HG02610 (cell line): ENCODE measurements around the gene BMPER.

ENCODE experiments used
- ATAC-seq: cut with Tn5 transposase; IDR thresholded peaks from one replicate; pipeline ENCODE4 v1.9.1; 2021; ENCODE audit warnings: mild to moderate bottlenecking, moderate library complexity; ENCODE audit not compliant: unreplicated experiment

Gene BMPER

DNA sequence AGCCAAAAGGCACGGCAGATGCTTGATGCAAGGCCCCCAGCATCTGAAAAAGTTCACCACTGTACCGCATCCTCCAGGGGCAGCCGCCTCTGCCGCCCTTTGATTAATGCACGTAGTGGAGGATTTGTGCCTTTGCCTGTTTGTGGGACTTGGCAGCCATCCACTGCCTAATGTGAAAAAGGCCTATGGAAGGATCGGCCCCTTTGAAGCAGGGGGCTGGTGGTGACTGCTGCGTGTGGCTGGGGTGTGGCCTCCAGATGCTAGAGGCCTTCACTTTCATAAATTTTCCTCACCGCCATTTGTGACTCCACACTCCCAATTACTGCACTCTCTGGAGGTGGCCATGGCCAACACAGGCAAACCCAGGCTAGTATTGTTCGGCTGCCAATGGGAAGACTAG lies 226.0 kb downstream of the BMPER start:
- ATAC-seq: no peak

DNA sequence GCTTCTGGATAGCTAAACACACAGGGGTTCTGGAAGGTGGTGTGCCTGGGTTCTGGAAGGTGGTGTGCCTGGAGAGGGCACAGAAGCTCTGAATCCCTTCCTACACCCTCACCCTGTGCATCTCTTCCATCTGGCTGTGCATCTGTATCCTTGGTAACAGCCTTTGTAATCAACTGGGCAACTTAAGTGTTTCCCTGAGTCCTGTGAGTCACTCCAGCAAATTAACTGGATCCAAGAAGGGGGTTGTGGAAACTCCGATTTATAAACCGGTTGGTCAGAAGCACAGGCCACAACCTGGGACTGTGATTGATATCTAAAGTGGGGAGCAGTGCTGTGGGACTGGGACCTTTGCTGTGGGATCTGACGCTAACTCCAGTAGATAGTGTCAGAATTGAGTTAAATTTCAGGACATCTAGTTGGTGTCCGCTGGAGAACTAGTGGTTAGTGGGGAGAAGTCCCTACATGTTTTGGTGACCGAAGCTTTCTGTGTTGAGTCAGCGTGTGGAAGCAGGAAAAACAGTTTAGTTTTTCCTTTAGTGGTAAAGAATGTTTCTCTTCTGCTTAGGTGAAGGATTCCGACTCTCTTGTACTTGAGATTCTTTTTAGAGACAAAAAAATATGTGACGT lies 228.1 kb downstream of the BMPER start:
- ATAC-seq: no peak

DNA sequence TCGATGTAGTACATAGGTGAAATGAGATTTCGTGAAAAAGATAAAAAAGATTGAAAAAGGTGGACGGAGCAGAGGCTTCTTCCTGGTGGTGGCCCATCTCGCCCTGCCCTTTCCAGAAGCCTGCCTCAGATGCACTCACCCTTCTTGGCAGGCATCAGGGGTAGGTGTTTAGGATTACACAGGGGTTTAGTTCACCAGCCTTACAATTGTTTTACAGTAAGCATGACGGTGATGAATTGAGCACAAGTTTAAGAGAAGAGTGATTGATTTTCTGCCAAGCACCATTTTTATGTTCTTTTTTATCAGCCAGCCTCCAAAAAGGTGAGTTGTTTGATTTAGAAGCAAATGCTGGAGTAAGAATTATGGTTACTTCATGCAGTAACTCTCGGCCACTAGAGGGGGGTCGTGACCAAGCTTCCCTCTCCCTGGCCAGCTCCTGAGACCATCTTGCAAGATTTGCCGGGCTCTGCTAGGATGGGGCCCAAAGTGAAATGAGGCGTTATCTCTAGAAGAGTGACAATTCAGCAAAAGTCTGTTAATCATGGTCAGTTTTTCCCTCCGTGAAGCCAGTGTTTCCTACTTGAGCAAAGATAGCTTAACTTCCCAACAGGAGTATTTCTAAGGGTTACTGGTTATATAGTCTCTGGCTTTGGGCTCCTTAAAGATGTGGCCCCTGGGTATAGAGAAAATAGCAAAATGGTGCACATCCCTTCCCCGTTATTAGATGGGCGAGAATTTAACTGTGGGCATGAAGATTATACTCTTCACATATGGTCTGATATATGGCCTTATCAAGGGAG lies 228.8 kb downstream of the BMPER start:
- no peak for ATAC-seq

DNA sequence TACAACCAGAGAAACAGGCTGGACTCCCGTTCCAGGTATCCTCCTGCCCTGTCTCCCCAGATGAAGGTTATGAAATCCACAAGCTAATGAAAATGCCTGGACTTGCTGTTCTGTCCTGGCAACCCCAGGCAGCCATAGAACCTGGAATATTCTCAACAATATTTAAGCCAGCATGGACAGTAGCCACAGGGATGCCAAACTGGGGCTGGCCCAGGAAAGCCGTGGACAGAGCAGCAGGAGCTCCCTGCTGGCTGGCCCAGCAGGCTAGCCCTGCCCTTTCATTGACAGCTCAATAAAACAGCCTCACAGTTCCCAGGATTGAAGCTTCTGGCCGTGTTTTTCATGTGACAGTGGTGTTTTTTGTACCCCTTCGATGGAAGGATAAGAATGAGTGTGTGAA lies 230.6 kb downstream of the BMPER start:
- ATAC-seq: no peak

DNA sequence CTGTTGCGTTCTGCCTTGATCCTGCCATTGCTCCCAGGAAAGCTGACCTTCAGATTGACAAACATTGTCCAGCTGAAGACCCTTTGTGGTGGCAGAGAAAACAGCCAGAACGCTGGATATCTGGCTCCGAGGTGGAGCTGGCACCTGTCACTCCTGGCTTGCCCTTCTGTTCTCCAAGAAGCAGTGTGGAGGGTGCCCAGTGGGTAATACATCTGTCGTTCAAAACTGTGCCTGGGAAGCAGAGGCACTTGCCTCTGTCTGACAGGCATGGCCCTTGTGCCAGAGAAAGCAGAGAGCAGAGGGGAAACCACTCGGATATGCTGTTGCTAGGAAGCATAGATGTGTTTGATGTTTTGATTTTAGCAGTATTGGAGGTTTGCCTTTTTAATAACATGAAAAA lies 231.4 kb downstream of the BMPER start:
- ATAC-seq: no peak

DNA sequence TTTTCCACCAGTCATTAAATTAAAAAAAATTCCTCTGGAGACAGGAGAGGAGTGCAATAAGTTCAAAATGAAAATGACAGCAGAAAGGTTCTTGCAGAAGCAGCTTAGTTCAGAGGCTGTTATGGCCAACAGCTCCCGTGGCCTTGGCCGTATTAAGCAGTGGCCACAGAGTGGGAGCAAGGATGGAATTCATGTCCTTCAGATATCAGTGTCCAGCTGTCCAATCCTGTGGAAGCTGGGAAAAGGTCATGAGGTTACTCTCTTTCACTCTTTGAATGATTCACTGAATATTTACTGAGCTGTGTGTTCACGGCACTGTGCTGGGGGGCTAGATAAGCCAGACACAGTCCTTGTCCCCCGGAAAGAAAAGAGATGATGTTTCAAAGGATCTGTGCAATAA lies 231.8 kb downstream of the BMPER start:
- no peak for ATAC-seq

DNA sequence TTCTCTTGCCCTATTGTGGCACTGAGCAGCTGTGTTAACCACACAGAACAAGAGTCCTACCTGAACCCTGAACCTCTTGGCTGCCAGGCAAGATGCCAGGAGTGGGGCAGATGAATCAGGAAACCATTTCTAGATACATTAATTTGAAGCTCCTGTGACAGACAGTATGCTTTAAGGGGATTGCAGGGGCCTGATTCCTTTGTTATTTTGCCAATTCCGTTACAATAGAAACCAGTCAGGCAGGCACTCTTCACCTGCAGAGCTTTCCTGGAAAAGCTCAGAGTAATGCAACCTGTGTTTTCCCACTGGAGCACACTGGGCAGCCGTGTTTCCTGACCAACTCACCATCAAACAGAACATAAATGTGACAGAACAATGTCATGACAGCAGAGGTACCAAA lies 233.1 kb downstream of the BMPER start:
- no peak for ATAC-seq

DNA sequence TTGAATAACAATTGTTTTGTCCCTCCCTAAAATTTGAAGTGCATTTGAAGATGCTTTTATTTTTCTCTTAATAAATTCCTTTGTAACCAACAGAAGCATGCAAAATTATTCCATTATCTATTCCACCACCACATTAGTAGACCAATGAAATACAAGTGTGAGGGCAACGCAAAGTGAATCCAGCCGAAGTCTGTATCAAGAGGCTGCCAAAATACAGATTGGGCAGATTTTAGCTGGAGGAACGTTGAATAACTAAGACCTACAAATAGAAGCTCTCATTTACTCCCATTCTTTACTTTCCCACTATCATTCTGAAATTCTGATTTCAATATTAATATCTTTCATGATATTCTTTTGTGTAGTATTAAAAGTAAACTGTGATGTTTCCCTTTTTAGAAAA lies 233.7 kb downstream of the BMPER start:
- no peak for ATAC-seq

DNA sequence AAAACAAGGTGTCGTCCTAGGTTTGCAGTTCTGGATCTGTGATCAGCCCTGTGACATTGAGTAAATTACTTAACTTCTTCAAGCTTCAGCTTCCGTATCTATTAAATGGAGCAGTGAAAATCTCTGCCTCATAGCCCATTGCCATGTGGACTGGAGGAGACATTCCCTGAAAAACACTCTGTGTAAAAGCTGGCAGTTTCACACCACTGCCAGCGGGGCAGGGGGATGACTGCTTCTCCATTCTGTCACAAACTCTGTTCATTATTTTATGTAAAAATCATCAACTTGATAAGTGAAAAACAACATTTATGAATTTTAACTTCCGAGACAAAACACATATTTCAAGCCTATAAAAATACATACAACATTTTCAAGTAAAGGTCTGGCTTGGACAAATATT lies 234.7 kb downstream of the BMPER start:
- ATAC-seq: no peak

DNA sequence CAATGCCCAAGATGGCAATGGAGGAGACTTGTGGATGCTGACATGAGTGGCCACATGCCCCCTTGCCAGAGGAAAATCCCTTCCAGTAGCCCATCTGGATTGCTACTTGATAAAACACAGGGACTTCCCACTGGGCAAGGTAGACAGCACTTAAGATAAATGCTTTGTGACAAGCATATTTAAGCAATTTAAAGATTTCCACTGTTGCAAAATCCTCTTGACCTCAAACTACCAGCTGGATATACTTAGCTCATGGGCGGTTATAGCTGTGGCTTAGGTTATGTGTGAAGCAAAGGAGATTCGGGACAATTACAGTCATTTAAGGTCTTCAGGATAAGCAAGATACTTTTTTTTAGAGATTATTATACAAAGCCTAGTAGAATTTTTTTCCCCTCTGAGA lies 238.1 kb downstream of the BMPER start:
- no peak for ATAC-seq

DNA sequence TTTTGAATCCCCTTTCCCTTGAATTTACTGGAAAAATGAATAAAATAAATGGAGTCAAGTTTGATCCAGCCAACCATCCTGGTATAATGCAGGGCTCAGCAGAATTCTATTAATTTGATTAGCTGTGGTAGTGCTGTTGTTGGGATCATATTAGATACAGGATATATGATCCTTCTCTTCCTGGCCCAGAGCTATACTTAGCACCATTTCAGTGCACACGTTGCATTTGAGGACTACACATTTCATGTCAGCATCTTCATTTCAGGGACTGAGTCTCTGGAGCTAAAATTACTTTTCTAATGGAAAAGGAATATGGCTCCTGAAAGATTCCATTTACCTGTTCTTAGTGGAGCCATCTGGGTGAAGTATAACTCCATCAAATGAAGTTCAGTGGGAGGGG lies 240.3 kb downstream of the BMPER start:
- no peak for ATAC-seq

DNA sequence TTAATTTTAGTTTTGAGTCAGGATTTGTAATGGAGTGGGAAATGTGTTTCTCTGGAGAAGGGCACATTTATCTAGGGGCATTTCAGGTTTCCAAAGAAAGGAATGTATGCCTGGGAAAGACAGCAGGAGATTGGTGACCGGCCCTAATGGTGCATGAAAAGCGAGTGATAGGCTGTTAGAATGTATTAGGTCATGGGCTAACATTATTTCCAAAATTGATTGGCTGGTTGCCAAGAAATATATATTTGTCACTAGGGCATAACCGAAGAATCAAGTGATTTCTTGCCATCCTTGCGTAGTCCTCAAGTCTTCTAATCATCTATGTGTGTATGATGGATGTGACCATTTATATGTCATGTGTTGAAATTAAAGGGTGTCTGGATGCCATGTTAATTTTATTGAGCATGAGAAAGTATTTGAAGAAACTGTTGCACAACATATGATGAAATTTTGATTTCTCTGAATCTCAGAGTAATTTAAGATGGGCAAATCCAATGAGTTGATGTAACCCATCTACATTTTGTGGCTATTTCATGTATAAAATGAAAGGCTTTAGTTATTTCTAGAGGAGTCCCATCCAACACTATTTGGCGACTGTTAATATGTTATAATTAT lies 248.4 kb downstream of the BMPER start:
- ATAC-seq: no peak

DNA sequence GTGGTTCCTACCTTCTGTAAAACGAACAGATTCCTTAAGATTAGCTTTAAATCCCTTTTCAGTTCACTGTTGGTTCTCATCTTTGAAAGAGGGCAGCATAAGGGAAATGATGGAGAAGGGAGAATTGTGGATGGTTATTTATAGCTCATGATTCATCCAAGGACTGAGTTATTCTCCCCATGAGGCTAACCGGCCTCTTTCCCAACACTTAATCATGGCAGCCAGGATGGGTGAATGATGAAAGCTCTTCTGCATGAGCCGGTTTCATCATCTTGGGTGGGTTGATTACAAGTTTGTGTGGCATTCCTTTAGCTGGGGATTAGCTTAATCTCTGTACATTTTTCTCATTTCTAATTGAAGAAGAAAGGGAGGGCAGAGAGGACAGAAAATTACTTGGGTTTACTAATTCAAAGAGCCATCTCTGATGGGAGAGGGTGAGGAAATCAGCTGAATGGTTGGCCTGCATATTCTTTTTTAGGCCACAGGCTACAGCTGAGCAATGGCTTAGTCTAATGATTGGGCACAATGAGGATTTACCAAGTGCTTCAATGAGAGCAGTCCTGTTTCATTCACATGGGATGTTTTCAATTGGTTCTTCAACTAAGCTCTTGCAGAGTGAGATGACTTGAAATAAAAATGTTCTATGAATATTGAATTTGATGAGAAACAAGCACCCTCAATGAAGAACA lies 250.0 kb downstream of the BMPER start:
- ATAC-seq: no peak

DNA sequence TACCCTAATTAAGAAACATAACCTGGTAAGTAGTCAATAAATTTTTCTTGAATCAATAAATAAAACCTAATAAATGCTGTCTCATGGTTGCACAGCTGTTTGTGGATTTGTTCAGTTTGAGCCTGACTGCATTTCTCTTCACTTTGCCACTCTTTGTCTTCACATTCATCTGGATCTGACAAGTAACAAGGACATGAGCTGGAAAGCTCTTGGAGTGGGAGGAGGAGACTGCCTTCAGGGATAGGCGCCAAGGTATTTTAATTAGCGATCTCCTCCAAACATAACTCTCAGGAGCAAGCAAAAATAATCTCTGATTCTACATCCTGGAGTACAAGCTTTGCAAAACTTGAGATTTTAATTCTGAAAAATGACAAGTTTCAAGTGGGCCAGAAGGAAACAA lies 251.0 kb downstream of the BMPER start:
- ATAC-seq: no peak

DNA sequence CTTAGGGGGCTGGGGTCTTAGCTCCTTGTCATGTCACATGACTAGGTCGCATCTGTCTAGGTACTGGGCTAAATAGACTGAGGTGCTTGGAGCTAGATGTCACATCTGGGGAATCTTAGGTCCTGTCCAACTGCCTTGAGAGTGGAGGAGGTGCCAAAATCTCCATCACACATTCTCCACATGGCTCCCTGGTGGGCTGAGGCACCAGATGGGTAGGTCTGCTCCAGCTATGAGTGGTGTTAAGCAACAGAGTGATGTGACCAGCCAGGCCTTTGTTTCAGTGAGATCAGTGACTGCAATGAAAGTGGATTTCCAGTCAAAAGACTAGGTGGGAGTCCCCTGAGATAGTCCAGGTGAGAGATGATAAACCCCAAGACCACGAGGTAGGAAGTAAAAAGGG lies 251.8 kb downstream of the BMPER start:
- no peak for ATAC-seq

DNA sequence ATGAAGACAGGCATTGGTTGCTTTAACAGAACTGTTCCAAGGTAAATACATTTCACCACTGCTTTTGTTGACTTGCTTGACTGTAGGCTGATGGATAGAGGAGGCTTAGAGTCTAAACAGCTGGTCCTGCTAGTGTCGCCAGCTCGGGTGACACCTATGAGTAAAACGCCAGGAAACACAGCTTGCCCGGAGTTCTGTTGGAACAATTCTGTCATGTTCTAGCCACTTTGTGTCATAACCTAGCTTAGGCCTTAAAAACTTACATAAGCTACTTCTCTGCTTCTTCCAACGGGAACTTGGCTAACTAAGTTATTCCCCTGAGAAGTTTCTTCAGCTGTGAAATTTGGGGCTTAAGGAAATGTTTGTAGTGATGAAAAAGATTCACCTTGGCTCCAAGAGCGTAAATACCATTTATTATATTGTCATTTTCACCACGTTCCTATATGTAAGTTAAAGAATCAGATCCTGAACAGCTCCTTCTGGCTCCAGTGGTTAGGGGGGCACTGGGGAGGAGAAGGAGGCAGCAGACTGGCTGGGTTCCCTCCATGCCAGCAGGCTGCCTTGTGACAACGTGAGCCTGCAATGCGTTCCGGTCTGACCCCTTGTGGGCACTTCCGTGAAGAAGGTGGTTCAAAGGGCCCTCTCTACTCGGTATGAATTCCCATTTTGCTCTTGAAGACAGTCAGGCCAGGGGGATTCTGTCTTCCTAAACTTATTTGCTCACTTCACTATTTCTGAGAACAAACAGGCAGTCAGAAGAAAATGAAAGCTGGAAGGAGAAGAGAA lies 253.2 kb downstream of the BMPER start:
- no peak for ATAC-seq

DNA sequence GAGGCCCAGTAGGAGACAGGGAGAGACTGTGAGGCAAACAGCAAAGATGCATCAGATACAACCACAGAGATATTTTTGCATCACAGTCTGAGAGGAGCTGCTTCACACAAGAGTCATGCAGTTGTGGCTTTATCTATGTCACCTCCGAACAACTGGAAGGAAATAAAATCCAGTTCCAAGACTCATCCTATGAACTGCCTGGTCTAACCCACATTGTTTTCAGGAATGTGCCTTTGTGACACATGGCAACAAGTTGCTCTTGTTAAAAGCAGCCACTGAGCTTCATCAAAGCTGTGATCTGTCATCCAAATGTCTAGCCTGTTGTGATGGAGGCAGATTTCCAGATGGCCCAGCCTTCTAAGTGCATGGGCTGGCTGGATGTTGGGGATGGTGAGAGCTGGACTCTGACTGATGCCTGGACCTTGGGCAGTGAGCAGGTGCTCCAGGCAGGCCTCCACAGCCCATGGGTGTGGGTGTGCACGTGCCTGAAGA lies 255.0 kb downstream of the BMPER start:
- ATAC-seq: no peak

DNA sequence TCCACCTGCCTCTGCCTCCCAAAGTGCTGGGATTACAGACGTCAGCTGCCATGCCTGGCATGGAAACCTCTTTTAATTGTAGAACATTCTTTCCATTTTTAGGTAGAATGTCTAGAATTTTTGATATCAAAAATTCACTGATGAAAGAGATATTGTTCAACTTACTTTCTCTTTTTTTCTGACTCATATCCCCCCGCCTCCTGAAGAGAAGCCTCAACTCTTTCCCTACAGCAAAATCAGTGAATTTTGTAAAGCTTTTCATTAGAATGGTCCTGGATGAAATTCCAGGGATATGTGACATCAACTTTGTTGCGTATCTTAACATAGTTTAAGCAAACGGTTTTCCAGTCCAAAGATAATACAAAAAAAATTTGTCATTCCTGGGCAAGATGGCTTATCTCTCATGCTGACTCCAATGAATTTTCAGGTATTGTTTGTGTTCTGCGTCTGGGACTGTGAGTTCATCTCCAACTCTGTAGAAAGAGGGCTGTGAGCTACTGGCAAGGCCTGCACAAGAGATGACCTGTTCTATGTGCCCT lies 256.8 kb downstream of the BMPER start:
- ATAC-seq: no peak

DNA sequence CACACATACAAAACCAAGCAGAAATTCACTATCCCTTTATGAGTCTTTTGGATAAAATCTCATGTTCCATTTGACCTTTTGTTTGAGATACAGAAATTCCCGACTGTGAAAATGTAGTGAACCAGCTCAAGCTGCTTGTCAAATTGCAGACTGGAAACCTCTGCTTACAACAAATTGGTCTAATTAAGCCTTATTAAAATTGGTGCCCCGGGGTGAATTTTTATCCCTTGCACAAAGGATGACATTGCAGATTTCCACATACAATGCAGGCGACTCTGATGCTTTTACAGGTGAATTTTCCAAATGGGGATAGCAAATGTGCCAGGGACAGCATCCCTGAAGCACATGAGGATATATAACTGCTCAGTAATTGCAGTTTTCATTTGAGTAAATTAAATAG lies 257.3 kb downstream of the BMPER start:
- no peak for ATAC-seq

DNA sequence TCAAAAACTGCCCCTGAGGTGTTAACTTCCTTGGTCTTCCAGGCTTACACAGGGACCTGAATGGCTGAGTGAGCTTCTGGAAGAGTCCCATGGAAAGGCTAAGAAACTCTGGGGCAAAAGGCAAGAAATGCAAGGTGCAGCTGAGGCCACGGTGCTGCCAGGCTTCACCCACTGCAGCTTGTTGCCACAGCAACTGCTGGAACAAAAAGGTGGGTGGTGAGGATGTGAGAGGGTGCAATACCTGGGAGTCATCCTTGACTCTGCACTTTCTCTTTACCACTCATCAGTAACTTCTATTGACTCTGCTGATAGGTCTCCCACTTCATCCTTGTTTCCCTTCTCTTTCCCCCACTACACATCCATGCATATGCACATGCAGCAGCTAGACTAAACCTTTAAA lies 258.6 kb downstream of the BMPER start:
- ATAC-seq: no peak

DNA sequence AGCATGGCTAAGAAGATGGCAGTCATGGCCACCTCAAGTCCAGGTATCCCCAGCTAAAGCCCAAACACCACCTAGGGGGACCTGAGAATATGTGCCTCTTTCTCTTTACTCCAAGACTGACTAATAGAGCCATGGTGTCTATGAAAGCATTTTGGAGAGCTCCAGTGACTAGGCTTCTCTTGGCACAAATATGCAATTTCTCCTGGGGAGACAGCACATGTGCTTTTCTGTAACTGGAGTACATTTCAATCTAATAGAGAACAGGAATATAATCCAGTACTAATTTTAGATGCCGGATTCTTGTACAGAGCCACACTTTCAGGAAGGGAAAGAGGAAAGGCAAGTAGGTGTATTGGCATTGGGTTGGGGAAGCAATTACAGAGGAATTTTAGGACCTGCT lies 260.1 kb downstream of the BMPER start:
- ATAC-seq: no peak
